HG02840 (cell line): ENCODE measurements around the gene COL16A1.

Experiments
- ATAC-seq: cut with Tn5 transposase; IDR thresholded peaks from one replicate; pipeline ENCODE4 v1.9.1; 2021; ENCODE audit warnings: mild to moderate bottlenecking, moderate library complexity, moderate number of reproducible peaks; ENCODE audit not compliant: unreplicated experiment, low FRiP score

Gene COL16A1

DNA sequence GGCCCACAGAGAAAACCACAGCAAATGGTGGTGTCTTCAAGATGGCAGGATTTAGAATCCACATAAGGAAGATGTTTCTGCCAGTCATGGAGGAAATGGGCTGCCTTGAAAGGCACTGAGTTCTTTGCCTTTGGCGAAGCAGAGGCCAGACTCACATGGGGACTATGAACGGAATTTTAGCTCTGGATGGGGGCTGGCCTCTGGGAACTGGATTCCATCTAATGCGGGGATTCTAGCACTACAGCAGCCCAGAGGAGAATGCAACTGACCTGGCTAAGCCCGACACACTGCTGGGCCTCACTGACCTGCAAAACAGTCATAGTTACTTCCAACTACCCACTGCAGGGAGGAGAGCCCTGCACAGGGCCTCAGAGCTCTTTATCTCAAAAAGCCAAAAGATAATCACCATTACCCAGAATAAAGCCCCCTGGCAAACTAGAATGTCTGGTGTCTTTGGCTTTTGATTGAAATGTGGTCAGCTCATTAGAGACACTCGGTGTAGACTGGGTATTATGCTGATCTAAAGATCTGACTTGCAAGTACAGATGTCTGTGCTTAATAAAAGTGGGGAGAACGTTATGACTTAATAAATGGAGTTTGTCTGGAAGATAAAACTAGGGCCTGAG is 74.8 kb downstream of the COL16A1 start:
- ATAC-seq, result no peak

DNA sequence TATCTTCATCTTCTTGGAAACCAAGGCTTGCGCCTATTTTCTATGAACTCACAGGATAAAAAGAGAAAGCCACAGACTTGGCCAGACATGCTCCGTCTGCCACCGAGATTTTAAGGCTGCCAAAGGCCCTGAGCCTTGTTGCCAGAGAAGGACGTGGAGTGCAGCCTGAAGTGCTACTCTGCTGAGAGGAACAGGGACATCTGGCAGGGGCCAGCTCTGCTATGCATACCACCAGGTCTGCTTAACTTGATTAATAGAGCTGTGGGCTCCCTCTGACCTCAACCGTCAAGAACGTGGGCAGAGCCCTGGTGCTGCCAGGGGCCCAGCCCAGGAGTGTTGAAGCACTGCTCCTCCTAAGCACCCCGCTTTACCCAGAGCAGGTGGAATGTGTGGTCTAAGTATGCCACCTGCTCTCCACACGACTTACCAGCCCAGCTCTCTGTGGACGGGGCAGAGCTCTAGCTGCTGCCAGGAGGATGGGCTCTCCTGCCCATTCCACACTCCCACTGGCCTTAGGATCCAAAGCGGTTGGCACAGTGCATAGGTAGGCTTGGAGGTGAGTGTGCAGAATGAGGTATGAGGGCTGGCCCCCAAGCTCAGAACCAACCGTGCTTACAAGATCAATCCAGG is 75.8 kb downstream of the COL16A1 start:
- no peak for ATAC-seq

DNA sequence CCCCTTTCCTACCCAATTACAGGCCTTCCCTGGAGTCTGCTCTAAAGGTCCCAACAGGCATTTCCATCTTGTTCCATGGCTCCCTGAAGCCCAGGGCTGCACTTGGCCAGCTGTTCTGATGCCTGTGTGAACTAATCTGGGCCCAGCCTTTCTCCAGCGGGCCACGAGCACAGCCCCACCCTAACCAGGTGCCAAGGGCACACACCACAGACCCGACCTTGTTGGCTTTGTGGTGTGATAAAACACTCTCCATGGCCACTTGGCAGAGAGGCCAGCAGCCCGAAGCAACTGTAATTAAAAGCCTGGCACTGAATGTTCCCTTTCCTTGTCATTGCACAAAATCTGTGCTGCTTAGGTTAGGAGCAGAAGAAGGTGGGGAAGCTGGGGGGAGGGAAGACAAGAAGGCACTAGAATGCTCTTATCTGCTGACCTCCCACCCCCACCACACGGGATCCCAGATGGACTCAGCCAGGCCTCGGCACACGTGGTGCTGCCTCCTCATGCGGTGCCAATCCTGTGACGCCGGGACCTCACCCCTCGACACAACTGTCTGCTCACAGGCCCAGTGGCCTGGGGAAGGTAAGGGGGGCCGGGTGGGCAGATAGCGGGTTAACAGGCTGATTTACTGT is 76.4 kb downstream of the COL16A1 start:
- ATAC-seq, result no peak

DNA sequence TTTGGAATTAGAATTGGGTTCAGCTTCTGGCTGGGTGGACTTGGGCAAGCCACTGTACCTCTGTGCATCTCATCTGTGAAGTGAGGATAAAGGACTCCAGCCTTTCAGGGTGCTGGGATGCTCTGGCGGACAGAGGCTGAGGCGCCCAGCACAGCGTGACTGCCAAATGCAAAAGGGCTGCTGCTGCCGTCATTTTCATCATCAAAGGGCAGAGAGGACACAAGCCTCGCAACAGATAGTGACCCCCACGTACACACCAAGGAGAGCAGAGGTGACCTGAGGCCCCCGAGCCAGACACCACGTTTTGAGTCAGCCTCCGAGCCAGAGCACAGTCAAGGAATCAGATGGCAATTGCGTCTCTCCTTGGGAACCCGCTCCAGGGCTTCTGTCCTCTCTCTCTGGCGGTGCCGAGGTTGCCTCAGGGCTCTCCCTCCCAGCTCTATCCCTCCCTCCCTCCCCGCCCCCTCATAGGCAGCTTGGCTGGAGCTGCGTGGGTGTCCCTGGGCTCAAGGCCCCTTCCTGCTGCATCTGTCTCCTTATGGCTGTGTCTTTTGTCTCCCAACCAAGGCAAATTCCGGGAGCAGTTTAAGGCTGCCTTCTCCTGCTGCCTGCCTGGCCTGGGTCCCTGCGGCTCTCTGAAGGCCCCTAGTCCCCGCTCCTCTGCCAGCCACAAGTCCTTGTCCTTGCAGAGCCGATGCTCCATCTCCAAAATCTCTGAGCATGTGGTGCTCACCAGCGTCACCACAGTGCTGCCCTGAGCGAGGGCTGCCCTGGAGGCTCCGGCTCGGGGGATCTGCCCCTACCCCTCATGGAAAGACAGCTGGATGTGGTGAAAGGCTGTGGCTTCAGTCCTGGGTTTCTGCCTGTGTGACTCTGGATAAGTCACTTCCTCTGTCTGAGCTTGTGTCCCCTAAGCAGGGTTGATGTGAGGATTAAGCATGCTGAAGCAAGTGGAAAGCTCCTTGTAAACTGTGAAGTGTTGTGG is 77.3 kb downstream of the COL16A1 start:
- no peak for ATAC-seq

DNA sequence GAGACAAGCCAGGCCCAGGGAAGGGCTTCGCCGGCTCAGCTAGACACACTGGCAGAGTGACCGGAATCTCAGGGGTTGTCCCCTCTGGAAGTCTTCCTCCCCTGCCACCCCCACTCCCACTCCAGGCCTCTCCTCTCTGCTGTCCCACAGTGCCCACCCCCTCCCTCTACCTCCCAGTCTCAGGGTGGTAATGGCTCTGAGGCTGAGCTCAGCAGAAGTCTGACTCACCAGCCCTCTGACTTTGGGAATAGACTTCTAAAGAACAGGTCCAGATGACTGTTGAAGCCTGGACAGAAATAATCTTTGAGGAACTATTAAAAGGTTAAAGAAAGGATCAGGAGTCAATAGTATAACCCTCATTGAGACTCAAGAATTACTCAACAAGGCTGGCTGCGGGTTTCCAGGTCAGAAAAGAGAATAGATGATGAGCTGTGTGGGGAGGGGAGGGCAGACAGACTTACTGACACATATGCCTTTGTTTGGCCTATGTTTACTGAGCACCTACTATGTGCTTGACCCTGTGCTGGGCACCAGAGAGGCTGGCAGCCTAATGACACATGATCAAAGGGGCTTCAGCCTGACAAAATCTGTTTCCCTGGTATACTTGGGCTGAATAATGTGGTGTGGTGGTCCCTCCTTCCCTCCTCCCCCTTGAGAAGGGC is 78.1 kb downstream of the COL16A1 start:
- ATAC-seq, result no peak

DNA sequence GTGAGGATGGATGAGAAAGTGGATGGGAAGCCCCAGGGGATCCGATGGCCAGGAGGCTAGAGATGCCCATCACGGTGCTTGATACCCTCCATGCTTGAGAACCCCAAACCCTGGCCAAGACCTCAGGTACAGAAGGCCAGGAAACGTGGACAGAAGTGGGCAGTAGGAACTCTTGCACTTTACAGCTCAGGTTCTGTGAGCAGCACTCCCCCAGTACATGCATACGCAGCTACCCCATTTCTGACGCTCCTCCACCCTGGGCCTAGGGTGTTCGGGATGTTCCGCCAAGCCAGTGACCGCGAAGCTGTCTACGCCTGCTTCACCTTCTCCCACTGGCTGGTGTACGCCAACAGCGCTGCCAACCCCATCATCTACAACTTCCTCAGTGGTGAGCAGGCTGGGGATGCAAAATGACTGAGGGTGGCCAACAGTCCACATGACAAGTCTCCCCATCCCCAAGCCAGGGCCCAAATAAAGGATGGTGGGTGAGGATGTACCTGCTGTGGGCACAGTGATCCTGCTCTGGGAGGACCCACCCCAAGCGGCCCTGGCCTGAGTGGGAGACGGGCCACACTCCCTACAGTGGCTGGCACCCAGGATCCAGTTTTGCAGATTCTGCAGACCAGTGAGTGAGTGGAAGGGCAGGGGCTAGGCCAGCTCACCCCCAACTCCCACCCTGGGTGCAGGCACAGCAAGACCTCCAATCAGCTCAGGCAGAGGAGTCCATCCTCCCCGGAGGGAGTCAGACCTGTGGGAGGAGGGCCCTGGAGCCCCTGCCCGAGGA is 78.9 kb downstream of the COL16A1 start:
- no peak for ATAC-seq

DNA sequence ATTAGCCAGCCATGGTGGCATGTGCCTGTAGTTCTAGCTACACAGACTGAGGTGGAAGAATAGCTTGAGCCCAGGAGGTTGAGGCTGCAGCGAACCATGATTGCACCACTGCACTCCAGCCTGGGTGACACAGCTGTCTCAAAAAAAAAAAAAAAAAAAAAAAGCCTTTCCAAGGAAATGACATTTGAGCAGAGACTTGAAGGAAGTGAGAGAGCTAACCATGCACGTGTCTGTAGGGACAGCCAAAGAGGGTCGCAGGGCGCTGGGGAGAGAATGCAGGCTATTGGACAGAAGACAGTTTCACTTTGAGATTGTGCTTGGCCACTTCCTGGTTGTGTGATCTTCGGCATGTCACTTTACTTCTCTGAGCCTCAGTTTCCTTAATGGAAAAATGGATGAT is 79.5 kb downstream of the COL16A1 start:
- ATAC-seq, result no peak

DNA sequence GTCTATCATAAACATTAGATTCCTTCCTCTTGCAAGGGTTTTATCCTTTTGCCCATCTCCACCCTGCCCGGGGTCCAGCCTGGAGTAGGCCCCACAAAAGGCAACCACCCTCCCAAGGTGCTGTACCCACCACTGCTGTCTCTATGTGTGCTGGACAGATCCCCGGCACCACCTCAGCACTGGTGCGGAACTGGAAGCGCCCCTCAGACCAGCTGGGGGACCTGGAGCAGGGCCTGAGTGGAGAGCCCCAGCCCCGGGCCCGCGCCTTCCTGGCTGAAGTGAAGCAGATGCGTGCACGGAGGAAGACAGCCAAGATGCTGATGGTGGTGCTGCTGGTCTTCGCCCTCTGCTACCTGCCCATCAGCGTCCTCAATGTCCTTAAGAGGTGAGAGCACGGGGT is 80.5 kb downstream of the COL16A1 start:
- ATAC-seq, result no peak

DNA sequence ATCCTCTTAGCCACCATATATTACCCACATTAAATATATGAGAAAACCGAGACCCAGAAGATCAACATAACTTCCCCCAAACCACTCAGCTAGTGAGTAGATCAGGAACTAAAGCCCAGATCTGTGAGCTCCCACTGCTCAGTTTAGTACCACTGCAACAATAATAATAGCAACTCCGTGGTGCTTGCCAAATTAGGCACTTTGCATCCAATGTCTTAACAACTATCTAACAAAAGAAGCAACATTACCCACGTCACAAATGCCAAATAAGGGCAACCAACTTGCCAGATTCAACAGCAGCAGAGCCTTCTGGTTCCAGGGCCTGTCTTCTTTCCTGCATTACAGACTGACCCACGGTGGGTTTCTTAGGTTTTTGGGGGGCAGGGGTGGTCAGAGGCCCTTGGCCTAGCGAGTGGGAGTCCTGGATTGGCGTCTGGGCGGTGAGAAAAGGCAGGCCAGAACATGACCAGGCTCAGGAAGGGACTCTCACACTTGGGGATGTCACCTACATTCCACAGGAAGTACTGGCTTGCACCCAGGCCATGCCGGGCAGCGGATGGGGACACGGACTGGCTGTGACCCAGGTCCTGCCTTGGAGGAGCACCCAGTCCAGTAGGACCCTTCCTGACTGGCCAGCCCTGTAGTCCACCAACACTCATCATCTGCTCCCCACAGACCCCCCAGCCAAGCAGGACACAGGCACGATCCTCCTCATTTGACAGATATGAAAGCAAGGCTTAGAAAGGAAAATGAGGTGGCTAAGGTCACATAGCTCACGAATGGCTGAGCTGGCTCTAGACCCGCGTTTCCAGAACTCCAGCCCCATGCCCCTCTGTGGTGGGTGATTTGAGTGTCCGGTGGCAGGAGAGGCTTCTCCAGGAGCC is 81.7 kb downstream of the COL16A1 start:
- no peak for ATAC-seq

DNA sequence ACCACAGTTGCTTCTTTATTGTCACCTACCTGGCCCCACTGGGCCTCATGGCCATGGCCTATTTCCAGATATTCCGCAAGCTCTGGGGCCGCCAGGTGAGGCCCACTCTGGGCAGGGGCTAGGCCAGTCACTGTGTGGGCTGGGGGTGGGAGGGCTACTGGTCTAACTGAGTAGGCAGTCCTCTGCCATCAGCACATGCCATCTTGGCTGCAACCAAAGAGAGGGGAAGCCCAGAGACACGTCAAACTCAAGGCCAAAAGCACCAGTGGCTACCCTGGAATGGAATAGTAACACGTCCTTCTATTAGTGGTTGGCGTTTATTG is 82.4 kb downstream of the COL16A1 start:
- no peak for ATAC-seq

DNA sequence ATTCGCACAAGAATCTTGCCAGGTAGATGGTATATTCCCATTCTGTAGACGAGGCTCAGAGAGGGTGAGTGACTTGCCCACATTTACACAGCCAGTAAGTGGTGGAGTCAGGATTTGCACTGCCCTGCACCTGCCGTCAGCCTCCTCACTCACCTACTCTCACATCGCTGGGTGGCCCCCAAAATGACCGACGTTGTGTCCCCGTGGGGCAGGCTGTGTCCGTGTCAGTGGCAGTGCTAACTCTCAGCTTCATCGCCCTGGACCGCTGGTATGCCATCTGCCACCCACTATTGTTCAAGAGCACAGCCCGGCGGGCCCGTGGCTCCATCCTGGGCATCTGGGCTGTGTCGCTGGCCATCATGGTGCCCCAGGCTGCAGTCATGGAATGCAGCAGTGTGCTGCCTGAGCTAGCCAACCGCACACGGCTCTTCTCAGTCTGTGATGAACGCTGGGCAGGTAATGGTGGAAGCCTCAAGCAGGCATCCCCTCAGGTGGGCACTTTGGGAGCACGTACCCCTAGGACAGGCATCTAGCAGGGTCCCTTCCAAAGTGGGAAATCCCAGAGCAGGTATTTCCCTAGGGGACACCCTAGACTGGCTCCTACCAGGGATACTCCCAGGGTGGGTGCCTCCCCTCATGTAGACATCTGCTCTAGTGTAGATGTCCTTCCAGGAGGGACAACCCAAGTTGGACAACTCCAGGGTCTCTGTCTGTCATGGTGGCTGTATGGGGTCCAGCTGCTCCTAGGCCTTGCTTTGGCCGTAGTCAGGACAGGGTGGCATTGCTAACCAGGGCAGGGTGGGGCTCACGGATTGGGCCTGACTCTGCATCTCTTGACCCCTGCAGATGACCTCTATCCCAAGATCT is 83.0 kb downstream of the COL16A1 start:
- no peak for ATAC-seq

DNA sequence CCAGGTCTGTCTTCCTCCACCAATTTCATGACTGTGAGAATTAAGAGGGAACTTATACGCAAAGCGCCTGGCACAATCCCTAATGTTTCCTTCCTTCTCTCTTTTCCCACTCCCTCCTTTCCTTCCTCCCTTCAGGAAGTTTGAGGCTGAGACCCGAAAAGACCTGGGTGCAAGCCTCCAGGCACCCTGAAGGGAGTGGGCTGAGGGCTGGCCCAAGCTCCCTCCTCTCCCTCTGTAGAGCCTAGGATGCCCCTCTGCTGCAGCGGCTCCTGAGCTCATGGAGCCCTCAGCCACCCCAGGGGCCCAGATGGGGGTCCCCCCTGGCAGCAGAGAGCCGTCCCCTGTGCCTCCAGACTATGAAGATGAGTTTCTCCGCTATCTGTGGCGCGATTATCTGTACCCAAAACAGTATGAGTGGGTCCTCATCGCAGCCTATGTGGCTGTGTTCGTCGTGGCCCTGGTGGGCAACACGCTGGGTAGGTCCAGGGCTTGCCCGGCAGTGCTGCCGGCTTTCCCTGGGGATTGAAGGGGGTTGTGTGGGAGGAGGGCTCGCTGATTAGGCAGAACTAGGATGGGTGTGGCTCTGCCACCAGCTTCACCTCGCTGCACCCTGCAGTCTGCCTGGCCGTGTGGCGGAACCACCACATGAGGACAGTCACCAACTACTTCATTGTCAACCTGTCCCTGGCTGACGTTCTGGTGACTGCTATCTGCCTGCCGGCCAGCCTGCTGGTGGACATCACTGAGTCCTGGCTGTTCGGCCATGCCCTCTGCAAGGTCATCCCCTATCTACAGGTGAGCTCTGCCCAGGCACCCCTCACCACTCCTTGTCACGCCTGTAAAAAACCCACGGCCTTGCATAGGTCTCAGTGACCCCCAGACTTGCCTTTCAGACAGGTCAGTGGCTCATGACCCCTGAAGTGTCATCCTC is 84.6 kb downstream of the COL16A1 start:
- ATAC-seq, result no peak

DNA sequence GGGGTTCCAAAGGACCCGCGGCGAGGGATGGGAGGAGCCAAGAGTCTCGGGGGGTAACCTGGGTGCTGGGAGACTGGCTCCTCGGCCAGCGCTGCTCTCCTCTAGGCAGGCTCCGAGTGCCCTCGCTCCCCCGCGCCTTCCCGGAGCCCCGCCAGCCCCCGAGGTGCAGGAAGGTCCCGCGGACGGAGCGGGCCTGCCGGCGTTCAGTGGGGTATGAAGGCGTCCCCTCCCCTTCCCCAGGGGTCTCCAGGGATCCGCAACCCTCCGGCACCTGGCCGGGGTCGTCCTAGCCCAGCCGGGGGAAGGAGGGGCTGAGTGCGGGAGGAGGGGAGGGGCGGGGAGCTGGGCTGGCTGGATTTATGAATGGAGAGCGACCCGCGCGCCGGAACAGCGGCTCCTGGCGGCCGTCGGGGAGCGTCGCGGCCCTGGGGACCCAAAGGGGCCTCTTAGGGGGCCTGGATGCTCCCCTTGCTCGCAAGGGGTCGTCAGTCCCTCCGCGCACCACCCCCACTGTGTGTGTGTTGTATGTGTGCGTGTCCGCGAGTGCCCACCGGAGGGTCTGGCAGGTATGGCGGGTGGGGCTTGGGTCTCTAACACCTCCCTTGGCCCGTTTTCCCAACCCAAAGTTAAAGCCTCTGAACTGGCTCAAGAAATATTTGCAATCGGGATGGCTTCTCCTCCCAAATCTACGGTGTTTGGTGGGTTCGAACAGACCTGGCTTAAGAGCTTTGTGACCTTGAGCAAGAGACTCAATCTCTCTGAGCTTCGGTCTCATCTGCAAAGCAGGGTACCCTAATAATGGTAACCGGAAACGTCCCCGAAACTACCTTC is 85.7 kb downstream of the COL16A1 start:
- ATAC-seq, result no peak

DNA sequence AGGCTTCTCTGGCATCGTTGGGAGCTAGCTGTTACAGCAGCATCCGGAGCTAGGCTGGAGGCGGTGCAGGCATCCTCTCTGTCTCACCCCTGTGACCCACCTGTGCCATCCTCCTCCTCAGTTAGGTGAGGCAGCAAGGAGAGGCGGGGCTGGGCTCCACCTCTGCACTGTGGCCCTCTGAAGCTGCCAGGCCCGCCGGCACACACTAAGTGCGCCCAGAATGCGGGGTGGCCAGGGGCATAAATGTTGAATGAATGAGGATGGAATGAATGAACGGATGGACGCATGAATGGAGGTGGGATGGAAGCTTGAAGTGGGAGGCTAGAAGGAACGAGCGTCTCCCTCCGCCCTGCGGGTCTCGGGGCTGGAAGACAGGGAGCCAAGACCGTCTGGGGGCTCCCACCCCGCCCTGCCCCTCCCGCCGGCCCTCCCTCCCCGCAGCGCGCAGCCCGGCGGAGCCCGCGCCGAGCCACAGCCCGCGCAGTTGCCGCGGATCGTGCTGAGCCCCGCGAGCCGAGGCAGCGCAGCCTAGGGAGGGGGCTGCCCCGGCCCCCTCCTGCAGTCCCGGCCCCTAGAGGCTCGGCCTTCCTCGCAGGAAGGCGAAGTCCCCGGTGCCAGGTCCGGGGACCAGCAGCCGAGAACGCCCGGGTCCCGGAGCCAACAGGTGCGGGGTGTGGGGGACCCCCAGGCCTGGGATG is 86.5 kb downstream of the COL16A1 start, which contains the start of gene HCRTR1:
Gene HCRTR1, plus strand, starts transcription at position 472 of the 698 bp plus-strand sequence. CDS start 1,504 bp downstream, outside the sequence.
- ATAC-seq, result no peak

DNA sequence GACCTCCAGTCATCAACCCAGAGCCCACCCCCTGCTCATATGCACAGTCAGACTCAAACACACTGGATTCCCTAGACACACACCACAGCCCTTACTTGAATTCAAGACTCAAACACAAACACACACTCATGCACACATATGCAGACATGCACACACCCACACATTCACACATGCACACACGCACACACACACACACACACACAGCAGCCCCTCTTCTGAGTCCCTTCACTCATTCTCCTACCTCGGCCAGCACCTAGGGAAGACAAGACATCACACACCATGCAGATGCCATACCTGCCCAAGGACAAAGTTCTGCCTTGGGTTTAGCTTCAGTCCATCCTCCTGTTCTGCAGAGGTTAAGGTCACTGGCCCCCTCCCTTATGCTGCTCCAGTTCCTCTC is 87.9 kb downstream of the COL16A1 start:
- ATAC-seq, result no peak
